ENCODE results near the gene CFAP46.

DNA sequence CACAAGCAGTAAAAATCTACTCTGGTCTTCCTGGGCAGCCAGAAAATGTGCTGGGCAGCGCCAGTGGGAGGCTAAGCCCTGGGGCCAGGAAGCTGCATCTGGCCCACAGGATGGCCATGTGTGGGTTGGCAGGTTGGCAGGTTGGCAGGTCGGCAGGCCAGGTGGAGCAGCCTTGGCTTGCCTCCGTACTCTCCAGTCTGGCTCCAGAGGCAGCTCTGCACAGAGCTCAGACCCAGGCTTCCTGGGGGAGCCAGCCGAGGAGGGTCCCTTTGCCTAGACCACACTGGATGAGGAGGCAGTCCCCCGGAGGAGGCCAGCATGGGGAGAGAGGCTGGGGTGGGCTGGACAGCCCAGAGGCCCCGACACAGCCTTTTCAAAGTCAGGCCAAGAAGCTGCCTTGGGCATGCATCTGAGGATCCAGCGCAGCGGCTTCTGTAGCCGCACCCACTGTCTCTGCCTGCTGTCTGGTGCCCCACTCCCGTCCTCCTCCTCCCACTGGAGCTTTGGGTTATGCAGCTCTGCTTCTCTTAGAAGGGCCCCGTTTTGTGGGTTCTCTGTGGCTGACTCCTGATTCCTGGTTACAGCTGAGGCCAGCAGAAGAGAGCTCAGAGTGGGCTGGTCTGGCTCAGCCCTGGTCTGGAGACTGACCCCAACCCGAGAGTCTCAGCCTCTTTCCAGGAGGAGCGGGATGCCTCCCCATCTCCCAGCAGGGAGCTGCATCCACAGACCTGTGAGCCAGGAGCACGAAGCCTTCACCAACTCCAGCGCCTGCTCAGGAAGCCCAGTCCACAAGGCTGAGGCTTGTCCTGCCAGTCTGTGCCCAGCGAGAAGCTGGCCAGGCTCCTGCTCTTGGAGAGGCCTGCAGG lies 44.6 kb downstream of the CFAP46 start:
- TF ChIP-seq, protein P1, sequence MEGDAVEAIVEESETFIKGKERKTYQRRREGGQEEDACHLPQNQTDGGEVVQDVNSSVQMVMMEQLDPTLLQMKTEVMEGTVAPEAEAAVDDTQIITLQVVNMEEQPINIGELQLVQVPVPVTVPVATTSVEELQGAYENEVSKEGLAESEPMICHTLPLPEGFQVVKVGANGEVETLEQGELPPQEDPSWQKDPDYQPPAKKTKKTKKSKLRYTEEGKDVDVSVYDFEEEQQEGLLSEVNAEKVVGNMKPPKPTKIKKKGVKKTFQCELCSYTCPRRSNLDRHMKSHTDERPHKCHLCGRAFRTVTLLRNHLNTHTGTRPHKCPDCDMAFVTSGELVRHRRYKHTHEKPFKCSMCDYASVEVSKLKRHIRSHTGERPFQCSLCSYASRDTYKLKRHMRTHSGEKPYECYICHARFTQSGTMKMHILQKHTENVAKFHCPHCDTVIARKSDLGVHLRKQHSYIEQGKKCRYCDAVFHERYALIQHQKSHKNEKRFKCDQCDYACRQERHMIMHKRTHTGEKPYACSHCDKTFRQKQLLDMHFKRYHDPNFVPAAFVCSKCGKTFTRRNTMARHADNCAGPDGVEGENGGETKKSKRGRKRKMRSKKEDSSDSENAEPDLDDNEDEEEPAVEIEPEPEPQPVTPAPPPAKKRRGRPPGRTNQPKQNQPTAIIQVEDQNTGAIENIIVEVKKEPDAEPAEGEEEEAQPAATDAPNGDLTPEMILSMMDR (IDR thresholded peaks at IDR 0.05), result no peak
- no peak for TF ChIP-seq POLR2A (IDR thresholded peaks at IDR 0.05)

Measured in esophagus squamous epithelium (tissue), 4 donors.